Keratinocyte (primary cell): Measurements from ENCODE around the gene ADGRF1.

Experiments
- CTCF ChIP-seq, 3 experiments: IDR thresholded peaks in 1 of 3; conservative IDR thresholded peaks in 1 of 3; optimal IDR thresholded peaks in 1 of 3; 2 replicates in 2 of 3; 3 replicates in 1 of 3; pipeline versions ENCODE3 to v1.5.1; 2011; ENCODE audit warnings: low read length in 3 of 3, mild to moderate bottlenecking in 3 of 3, moderate library complexity in 2 of 3, control low read depth in 1 of 3, inconsistent platforms in 1 of 3; ENCODE audit not compliant: insufficient read depth in 2 of 3; ENCODE audit errors: extremely low read depth in 1 of 3
- EZH2 ChIP-seq: IDR thresholded peaks from one replicate; pipeline ENCODE4 v1.6.1; 2012; ENCODE audit warnings: inconsistent platforms, mild to moderate bottlenecking, low read length, moderate library complexity

- TF ChIP-seq CTCF (optimal IDR thresholded peaks at IDR 0.05 in 1 of 3, IDR thresholded peaks at IDR 0.05 in 1 of 3, conservative IDR thresholded peaks at IDR 0.05 in 1 of 3; ENCODE audit: extremely low read depth in 1 of 3, insufficient read depth in 2 of 3, low read length in 3 of 3) (no peak), EZH2 (no peak)
Observed at GRCh38 chr6:46953921-46954320, 88.2 kb downstream of the ADGRF1 start.
